ENCODE measurements around the gene FOXC1.

The FOXC1 gene

DNA sequence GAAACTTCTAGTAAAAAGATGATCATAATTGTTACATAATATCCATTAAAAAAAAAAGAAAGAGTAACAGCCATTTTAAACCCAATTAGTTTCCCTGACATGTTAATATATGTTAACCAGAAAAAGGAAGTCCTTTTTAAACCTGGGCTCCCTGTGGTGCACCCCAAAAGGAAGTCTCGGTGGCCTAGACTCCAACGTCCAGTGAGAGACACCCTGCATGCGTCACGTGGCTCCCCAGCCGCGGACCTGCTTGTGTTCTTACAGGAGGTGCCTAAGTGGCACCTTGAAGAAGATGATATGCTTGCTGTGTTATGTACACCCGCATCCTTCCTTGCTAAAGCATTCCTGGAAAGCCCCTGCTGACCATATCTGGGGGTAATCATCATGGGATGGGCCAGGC lies 50.1 kb downstream of the FOXC1 start:
- Histone ChIP-seq H3K4me1 (ENCODE audit: insufficient read depth, low read length) (no peaks in the 10 kb centered on the region), H3K36me3 (ENCODE audit: insufficient read depth, low read length) (no peaks in the 10 kb centered on the region), H3K4me3 (ENCODE audit: low read depth in 1 of 2, low read length in 2 of 2) (no peak overlapping the region), H3K9me3 (ENCODE audit: insufficient read depth, low read length, severe bottlenecking) (no peaks in the 10 kb centered on the region), H2AFZ (ENCODE audit: low read depth, low read length) (no peak overlapping the region), H4K20me1 (ENCODE audit: insufficient read depth, low read length) (no peaks in the 10 kb centered on the region), H3K27ac (ENCODE audit: low read length) (no peak overlapping the region), H3K79me2 (ENCODE audit: insufficient read depth, low read length) (no peaks in the 10 kb centered on the region), H3K4me2 (ENCODE audit: insufficient read depth, low read length) (no peak overlapping the region), H3K27me3 (ENCODE audit: insufficient read depth, low read length, poor library complexity) (no peaks in the 10 kb centered on the region), H3K9ac (ENCODE audit: low read depth, low read length) (no peak overlapping the region)
- TF ChIP-seq CTCF (IDR thresholded peaks at IDR 0.05; ENCODE audit: borderline replicate concordance, extremely low read depth, low read length, poor library complexity, severe bottlenecking) (no peak), EZH2 (IDR thresholded peaks at IDR 0.05; ENCODE audit: borderline replicate concordance, low read depth, low read length, severe bottlenecking) (no peak)
- ATAC-seq (ENCODE audit: insufficient read depth, low read depth) (no peak), DNase-seq (no peak)

DNA sequence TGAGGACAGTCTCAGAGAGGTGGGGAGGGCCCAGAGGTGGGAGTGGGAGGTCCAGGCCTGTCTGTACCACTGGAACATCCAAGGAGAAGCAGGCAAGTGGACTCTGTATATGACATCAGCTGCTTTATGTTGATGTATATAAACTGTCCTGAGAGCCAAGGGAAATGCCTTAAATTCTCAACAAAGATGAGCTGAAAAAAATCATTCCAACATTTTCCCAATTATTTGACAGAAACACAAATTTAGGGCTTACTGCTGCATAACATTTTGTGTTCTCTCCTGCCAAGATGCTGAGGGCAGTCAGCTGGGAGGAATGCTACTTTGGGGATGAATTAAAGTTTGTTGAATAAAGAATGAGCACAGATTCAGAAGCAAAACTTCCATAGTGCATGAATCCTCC lies 52.8 kb downstream of the FOXC1 start:
- H4K20me1 ChIP-seq (ENCODE audit: insufficient read depth, low read length): no peaks in the 10 kb centered on the region
- H3K9ac ChIP-seq (ENCODE audit: low read depth, low read length): no peak overlapping the region
- H3K36me3 ChIP-seq (ENCODE audit: insufficient read depth, low read length): no peaks in the 10 kb centered on the region
- ATAC-seq (ENCODE audit: insufficient read depth, low read depth) (no peak), DNase-seq (no peak)
- H3K4me1 ChIP-seq (ENCODE audit: insufficient read depth, low read length): no peaks in the 10 kb centered on the region
- no peak overlapping the region for H2AFZ ChIP-seq (ENCODE audit: low read depth, low read length)
- H3K9me3 ChIP-seq (ENCODE audit: insufficient read depth, low read length, severe bottlenecking): no peaks in the 10 kb centered on the region
- no peak overlapping the region for H3K27ac ChIP-seq (ENCODE audit: low read length)
- no peak overlapping the region for H3K4me2 ChIP-seq (ENCODE audit: insufficient read depth, low read length)
- TF ChIP-seq EZH2 (IDR thresholded peaks at IDR 0.05; ENCODE audit: borderline replicate concordance, low read depth, low read length, severe bottlenecking) (no peak), CTCF (IDR thresholded peaks at IDR 0.05; ENCODE audit: borderline replicate concordance, extremely low read depth, low read length, poor library complexity, severe bottlenecking) (no peak)
- H3K79me2 ChIP-seq (ENCODE audit: insufficient read depth, low read length): no peaks in the 10 kb centered on the region
- no peaks in the 10 kb centered on the region for H3K27me3 ChIP-seq (ENCODE audit: insufficient read depth, low read length, poor library complexity)
- no peak overlapping the region for H3K4me3 ChIP-seq (ENCODE audit: low read depth in 1 of 2, low read length in 2 of 2)
